GM12891 (cell line): ENCODE data around the gene FRMD8.

Source experiments
- POLR2A ChIP-seq: IDR thresholded peaks from 2 replicates; pipeline ENCODE4 v1.6.1; 2011; ENCODE audit warnings: low read depth, low read length, control low read depth
- POLR2AphosphoS5 ChIP-seq: IDR thresholded peaks from 2 replicates; pipeline ENCODE4 v1.6.1; 2011; ENCODE audit warnings: low read depth, low read length, control low read depth
- TAF1 ChIP-seq: IDR thresholded peaks from 2 replicates; pipeline ENCODE4 v1.6.1; 2011; ENCODE audit warnings: low read depth, low read length, control low read depth

DNA sequence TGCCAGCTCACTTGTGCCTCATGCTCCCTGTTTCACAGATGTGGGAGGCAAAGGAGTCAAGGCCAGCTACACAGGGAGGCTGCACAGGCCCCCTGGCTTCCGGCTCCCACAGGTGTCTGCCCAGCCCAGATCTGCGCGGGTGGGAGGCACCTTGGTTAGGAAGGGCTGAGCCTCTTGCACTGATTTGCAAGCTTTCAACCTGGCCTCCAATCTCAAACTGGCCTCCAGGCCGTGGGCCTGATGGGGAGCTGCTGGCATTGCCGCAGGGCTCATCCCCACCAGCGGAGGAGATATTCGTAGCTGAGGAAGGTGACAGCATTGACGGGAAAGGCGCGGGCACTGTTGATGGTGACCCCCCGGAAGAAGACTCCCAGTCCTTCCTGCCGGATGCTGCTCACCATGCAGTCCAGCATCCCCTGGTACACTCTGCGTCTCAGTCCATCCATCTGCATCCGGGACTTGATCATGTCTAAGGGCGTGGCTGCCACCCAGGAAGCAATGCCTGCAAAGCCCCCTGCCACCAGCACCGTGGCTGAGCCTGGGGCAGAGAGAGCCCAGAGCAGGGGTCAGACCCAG lies 10.2 kb upstream of the FRMD8 start:
- TF ChIP-seq TAF1: no peak
- no peak for TF ChIP-seq POLR2A
- no peak for TF ChIP-seq POLR2AphosphoS5
